ENCODE data around the gene NBAS. TPM values are rescaled to one million over a fixed set of nuclear protein-coding genes. Genes with fewer than 3 reads are reported as not detected.
A peak's percentile ranks its signal among the peaks of the same experiment; 100 is the strongest.

The NBAS gene
- total RNA-seq, 1 experiment from 2014 or later: 32.5 TPM

DNA sequence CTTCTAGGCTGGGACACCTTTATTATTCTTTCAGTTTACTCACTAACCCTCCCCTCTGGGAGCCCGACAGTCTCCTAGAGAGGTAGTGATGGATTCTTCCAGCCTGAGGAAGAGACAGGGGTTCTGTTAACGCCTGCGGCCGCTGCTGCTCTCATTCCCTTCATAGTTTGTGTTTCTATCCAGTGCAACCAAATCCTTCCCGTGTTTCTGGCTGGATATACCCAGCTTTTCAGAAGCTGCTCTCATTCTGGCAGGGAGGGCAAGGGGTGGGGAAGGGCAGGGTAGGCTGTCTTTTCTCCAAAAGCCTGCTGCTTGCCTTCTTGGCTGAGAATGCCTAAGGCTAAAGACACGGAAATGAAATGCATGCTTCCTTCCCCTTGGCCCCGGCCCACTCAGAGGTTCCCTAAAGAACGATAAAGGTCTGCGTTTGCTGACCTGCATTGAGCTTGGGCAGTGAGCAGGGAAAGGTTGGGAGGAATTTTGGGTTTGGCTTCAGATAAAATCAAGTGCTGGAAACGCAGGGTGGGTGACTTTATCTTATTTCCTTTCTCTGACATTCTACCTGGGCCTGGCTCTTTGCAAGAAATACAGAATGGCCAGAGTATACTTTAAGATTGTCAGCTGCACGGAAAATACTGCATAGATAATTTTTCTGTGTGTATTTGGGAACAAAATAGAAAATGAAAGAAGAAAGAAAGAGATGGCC, 390.9 kb downstream of the NBAS start:
- Histone ChIP-seq H2BK15ac (ENCODE audit: low read depth, low read length) (no peak overlapping the region), H2BK20ac (ENCODE audit: low read depth, low read length, poor library complexity, severe bottlenecking) (no peak overlapping the region), H3K14ac (ENCODE audit: insufficient read depth, low read length) (no peak overlapping the region), H4K8ac (replicated peaks; ENCODE audit: insufficient read length, low read depth, low read length) (no peak overlapping the region), H3K27me3 (ENCODE audit: insufficient read depth, low read length) (no peaks in the 10 kb centered on the region), H2BK5ac (ENCODE audit: insufficient read length, low read length) (no peak overlapping the region), H3K9ac (ENCODE audit: extremely low read depth, insufficient read length, low read length) (no peak overlapping the region), H4K91ac (ENCODE audit: insufficient read length, low read depth, low read length) (no peak overlapping the region), H3K79me1 (ENCODE audit: insufficient read depth, low read depth, low read length, poor library complexity, severe bottlenecking) (no peaks in the 10 kb centered on the region), H3K23me2 (ENCODE audit: insufficient read length, low read depth, low read length, poor library complexity, severe bottlenecking) (no peaks in the 10 kb centered on the region), H3K18ac (ENCODE audit: insufficient read length, low read depth, low read length) (no peak overlapping the region), H2BK12ac (ENCODE audit: insufficient read length, low read depth, low read length) (no peak overlapping the region), H4K20me1 (ENCODE audit: control insufficient read depth, insufficient read depth, insufficient read length) (no peaks in the 10 kb centered on the region), H3K4ac (ENCODE audit: low read depth, low read length) (no peak overlapping the region), H2BK120ac (ENCODE audit: low read depth, low read length, poor library complexity, severe bottlenecking) (no peak overlapping the region), H3K27ac (ENCODE audit: insufficient read length, low read depth, low read length) (no peak overlapping the region), H4K5ac (ENCODE audit: insufficient read length, low read depth, low read length) (no peak overlapping the region), H3K4me1 (ENCODE audit: insufficient read depth, low read length) (peaks cover 4% of the 10 kb centered on the region; the same call in 1 of the 2 replicates), H2AFZ (ENCODE audit: low read length) (no peak overlapping the region), H3T11ph (ENCODE audit: low read length) (no peak overlapping the region), H3K56ac (ENCODE audit: insufficient read length, low read depth, low read length) (no peak overlapping the region), H3K23ac (ENCODE audit: insufficient read length, low read depth, low read length) (no peak overlapping the region), H3K4me2 (ENCODE audit: insufficient read depth, insufficient read length, low read length) (no peak overlapping the region), H2AK5ac (ENCODE audit: insufficient read length, low read length) (no peak overlapping the region), H3K79me2 (ENCODE audit: insufficient read depth, low read length) (no peaks in the 10 kb centered on the region), H3K9me3 (ENCODE audit: control insufficient read depth, low read depth, low read length) (no peaks in the 10 kb centered on the region)
- Mint-ChIP-seq H3K36me3 (ENCODE audit: insufficient read depth in 1 of 3, low read depth in 3 of 3) (no peaks in the 10 kb centered on the region; a peak in 1 of 7 replicates), H3K4me1 (peaks cover 10 to 17% of the 10 kb centered on the region in 2 experiments), H3K27me3 (ENCODE audit: low read depth) (no peaks in the 10 kb centered on the region), H3K27ac (peak overlapping the region in 2 of 3 experiments; percentile 71 to 84; a peak in 5 of 7 replicates), H3K4me3 (no peak overlapping the region), H3K9me3 (no peaks in the 10 kb centered on the region; a peak in 1 of 5 replicates)
- peak; percentile 65 for DNase-seq
- no CpG with 5 or more reads among the region's 11 CpGs for WGBS (ENCODE audit: extremely low coverage, insufficient read length, low lambda C conversion rate)
- TF ChIP-seq, protein P1, sequence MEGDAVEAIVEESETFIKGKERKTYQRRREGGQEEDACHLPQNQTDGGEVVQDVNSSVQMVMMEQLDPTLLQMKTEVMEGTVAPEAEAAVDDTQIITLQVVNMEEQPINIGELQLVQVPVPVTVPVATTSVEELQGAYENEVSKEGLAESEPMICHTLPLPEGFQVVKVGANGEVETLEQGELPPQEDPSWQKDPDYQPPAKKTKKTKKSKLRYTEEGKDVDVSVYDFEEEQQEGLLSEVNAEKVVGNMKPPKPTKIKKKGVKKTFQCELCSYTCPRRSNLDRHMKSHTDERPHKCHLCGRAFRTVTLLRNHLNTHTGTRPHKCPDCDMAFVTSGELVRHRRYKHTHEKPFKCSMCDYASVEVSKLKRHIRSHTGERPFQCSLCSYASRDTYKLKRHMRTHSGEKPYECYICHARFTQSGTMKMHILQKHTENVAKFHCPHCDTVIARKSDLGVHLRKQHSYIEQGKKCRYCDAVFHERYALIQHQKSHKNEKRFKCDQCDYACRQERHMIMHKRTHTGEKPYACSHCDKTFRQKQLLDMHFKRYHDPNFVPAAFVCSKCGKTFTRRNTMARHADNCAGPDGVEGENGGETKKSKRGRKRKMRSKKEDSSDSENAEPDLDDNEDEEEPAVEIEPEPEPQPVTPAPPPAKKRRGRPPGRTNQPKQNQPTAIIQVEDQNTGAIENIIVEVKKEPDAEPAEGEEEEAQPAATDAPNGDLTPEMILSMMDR (conservative IDR thresholded peaks at IDR 0.05): no peak
